LNCaP clone FGC (cell line): ENCODE measurements around the gene CABP2.
"Not testable (repeated sequence)": the region's sequence is repeated elsewhere in the genome, so short reads cannot be mapped to it uniquely, and the experiment has no call there.

Source experiments
- DNase-seq: peaks from one replicate; pipeline ENCODE4 v3.0.0-alpha.2; 2011; ENCODE audit warnings: low read depth
- H3K4me3 ChIP-seq: 2 replicates; pipeline ENCODE4 v1.5.1; 2011; ENCODE audit warnings: mild to moderate bottlenecking, low read depth, low read length, control low read depth
- CTCF ChIP-seq: IDR thresholded peaks from 2 replicates; pipeline ENCODE4 v1.5.1; 2012; ENCODE audit warnings: mild to moderate bottlenecking; ENCODE audit not compliant: control insufficient read depth, insufficient read depth; ENCODE audit errors: extremely low read depth

The CABP2 gene

GRCh38 chr11:67486481-67487195, 36.6 kb downstream of the CABP2 start:
- no peak for DNase-seq
- H3K4me3 ChIP-seq: no peak overlapping the region
- no peak for TF ChIP-seq CTCF

- H3K4me3 ChIP-seq, DNase-seq: not testable (repeated sequence)
Observed at GRCh38 chr11:67485873-67486361, 37.3 kb downstream of the CABP2 start.

GRCh38 chr11:67484847-67485311, 38.4 kb downstream of the CABP2 start:
- no peak overlapping the region for H3K4me3 ChIP-seq
- TF ChIP-seq CTCF: no peak
- no peak for DNase-seq

GRCh38 chr11:67483831-67484665, 39.2 kb downstream of the CABP2 start:
- no peak for DNase-seq
- peak overlapping the region; percentile 65 for H3K4me3 ChIP-seq
- no peak for TF ChIP-seq CTCF

- H3K4me3 ChIP-seq: peak within 1 kb of the TSS; percentile 65
- TF ChIP-seq CTCF: peak; percentile 16; the same call in 1 of the 2 replicates
- peak; percentile 93 for DNase-seq
Observed at GRCh38 chr11:67482827-67483798, 40.1 kb downstream of the CABP2 start, which contains the start of gene AIP. Gene AIP, plus strand, starts transcription at chr11:67483026. Its CDS starts 133 bp downstream, at chr11:67483159.

- DNase-seq: no peak
Observed at GRCh38 chr11:67482275-67482826, 40.9 kb downstream of the CABP2 start.

GRCh38 chr11:67477344-67478050, 45.7 kb downstream of the CABP2 start:
- not testable (repeated sequence) for H3K4me3 ChIP-seq, DNase-seq

More at GRCh38 chr11:67482275-67482826, 40.9 kb downstream of the CABP2 start:
- no peak for TF ChIP-seq CTCF
- H3K4me3 ChIP-seq: peak overlapping the region; percentile 65

GRCh38 chr11:67476692-67477091, 46.6 kb downstream of the CABP2 start:
- not testable (repeated sequence) for H3K4me3 ChIP-seq, DNase-seq
